Stimulated activated naive CD4-positive, alpha-beta T cell treated with Interleukin-2 at 50 U/mL for 16 hours (primary cell): ENCODE results near the gene RABEPK.
"Not testable (repeated sequence)": the region's sequence is repeated elsewhere in the genome, so short reads cannot be mapped to it uniquely, and the experiment has no call there.

Experiments used
- DNase-seq: peaks from one replicate; lab custom pipeline; 2025; lab: John Stamatoyannopoulos, UW

RABEPK gene, protein sequence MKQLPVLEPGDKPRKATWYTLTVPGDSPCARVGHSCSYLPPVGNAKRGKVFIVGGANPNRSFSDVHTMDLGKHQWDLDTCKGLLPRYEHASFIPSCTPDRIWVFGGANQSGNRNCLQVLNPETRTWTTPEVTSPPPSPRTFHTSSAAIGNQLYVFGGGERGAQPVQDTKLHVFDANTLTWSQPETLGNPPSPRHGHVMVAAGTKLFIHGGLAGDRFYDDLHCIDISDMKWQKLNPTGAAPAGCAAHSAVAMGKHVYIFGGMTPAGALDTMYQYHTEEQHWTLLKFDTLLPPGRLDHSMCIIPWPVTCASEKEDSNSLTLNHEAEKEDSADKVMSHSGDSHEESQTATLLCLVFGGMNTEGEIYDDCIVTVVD

DNA sequence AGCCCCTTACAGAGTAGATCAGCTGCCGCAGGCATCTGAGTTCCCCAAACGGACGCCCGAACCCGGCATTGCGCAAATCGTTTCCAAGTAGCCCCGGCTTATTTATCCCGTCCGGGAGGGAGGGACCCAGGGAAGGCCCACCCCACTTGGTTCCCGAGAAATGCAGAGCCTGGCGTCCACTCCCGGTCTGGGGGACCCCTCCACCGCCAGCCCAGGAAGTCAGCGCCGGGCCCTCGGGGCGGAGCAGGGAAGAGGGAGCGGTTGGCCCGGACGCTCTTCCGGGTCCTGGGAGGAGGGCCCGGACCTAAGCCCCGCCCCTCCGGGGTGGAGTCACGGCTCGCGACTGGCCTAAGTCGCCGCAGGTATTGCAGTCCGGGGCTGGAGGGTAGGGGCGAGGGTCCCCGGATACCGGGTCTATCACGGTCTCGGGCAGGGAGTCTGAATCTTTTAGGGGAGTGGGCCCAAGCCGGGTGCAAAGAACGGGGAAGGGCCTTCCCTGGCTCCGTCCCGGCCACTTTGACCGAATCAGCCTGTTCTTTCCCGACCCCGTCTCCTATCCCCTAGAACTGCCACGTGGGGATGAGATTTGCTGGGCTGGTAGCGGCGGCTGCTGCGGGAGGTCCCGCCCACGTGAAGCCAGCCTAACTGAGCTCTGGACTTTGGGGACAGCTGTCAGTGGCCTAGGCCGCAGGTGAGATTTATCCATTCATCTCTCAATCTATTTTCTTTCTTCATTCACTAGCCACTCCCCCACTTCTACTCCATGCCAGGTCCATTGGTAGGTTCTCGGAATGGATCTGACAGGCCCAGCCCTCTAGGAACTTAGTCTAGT is at the start of gene RABEPK:
Gene RABEPK, plus strand, starts transcription at position 327 of the 832 bp plus-strand sequence. CDS start 2,472 bp downstream, outside the sequence.
- DNase-seq, result peak; percentile 83

DNA sequence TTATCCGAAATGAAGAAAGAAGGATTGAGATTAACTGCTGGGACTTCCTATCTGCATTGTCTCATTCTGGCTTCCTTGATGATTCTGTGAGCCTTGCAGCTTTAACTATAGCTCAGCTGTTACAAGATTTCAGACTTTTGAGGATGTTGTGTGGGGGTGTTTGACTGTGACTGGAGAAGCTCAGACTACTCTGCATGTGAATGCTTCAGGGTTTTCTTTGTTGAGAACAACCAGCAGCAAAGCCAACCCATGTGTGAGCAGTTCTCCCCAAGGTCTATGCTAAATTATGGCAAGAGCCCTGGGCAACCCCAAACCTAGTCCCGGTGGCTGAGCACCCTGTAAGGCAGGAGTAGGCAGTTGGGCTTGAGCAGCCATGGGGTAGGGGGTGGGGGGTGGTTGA is 48.6 kb upstream of the RABEPK start:
- DNase-seq, result no peak

GRCh38 chr9:125153712-125154367 is 46.5 kb upstream of the RABEPK start:
- DNase-seq, result no peak

GRCh38 chr9:125156551-125156950 is 43.8 kb upstream of the RABEPK start:
- no peak for DNase-seq

- DNase-seq, result no peak
Measured at GRCh38 chr9:125160750-125161149, 39.6 kb upstream of the RABEPK start.

DNA sequence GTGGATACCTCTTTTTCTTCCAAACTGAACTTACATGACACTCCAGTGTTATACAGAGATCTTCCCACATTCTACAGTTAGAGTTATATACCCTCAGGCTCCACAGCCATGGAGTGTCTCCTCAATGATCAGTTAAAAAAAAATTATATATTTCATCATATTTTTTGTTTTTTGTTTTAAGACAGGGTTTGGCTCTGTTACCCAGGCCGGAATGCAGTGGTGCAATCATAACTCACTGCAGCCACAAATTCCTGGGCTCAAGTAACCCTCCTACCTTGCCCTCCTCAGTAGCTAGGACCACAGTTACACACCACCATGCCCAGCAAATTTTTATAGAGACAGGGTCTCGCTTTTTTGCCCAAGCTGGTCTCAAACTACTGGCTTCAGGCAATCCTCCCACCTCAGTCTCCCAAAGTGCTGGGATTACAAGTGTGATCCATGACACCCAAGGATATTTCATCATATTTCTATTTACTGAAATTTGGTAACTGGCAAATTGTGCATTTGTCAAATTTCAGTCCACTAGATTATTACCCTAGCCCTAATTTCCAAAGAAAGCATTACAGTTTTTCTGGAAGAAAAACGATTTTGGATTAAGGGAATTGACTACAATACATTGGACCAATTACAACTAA is 38.9 kb upstream of the RABEPK start:
- DNase-seq, result no peak

DNA sequence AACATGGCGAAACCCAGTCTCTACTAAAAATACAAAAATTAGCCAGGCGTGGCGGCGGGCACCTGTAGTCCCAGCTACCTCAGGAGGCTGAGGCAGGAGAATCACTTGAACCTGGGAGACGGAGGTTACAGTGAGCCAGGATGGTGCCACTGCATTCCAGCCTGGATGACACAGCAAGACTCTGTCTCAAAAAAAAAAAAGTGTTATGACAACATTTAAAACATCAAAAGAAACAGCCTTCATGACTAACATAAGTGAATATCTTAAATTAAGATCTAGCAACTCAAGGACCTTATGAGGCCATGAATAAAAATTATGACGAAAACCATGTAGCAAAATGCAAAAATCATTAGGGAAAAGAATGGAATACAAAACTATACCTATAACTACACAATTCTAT is 37.5 kb upstream of the RABEPK start:
- not testable (repeated sequence) for DNase-seq

DNA sequence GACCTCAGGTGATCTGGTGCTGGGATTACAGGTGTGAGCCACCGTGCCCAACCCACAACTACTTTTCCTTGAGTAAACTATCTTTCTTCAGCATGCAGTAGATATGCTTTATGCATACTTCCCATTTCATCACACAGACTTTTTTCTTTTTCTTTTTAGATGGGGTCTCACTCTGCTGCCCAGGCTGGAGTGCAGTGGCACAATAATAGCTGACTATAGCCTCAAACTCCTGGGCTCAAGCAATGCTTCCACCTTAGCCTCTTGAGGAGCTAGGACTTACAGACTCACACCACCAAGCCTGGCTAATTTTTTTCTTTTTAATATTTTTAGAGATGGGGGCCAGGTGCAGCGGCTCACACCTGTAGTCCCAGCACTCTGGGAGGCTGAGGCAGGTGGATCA is 33.6 kb upstream of the RABEPK start:
- no peak for DNase-seq

GRCh38 chr9:125169895-125170294 is 30.4 kb upstream of the RABEPK start:
- no peak for DNase-seq

DNA sequence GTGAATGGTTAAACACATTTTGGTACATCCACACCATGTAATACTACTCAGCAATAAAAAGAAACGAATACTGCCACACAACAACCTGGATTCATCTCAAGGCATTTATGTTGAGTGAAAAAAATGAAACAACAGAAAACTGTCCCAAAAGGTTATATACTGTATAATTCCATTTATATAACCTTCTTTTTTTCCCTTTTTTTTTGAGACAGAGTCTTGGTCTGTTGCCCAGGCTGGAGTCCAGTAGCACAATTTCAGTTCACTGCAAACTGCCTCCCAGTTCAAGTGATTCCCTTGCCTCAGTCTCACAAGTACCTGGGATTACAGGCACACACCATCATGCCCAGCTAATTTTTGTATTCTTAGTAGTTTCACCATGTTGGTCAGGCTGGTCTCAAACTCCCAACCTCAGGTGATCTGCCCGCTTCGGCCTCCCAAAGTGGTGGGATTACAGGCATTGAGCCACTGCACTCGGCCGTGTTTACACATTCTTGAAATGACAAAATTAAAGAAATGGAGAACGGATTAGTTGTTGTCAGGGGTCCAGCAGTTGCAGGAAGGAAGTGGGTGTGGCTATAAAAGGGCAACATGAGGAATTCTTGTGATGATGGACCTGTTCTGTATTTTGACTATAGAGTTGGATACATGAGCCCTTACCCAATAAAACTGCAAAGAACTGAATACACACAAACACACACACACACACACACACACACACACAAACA is 28.1 kb upstream of the RABEPK start:
- DNase-seq, result no peak

DNA sequence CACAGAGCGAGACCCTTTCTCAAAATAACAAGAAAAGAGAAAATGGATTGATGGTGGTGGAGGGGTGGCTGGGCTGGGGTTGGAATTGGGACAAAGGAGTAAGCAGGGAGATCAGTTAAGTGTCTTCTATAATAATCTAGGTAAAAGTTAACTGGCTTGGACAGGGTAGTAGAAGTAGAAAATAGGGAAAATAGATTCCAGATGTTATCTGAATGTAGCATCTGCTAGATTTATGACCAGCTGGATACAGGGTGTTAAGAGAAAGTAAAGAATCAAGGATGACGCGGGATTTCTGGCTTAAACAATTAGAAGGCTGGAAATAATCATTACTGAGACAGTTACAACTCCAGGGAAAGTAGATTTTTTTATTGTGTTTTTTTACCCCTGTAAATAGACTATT is 23.7 kb upstream of the RABEPK start:
- DNase-seq, result no peak

- no peak for DNase-seq
Measured at GRCh38 chr9:125177888-125178287, 22.5 kb upstream of the RABEPK start.

DNA sequence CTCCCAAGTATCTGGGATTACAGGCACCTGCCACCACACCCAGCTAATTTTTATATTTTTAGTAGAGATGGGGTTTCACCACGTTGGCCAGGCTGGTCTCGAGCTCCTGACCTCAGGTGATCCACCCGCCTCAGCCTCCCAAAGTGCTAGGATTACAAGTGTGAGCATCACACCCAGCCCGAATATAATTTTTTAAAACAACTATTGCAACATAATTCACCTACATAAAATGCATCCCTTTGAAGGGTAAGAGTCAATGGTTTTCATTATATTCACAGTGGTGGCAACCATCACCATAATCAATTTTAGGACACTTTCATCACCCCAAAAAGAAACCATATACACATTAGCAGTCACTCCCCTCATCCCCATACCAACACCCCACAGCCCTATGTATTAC is 20.6 kb upstream of the RABEPK start:
- DNase-seq, result not testable (repeated sequence)

- DNase-seq, result no peak
Measured at GRCh38 chr9:125180876-125181275, 19.5 kb upstream of the RABEPK start.

- DNase-seq, result not testable (repeated sequence)
Measured at GRCh38 chr9:125181756-125182155, 18.6 kb upstream of the RABEPK start.

GRCh38 chr9:125183054-125183453 is 17.3 kb upstream of the RABEPK start:
- DNase-seq, result no peak

DNA sequence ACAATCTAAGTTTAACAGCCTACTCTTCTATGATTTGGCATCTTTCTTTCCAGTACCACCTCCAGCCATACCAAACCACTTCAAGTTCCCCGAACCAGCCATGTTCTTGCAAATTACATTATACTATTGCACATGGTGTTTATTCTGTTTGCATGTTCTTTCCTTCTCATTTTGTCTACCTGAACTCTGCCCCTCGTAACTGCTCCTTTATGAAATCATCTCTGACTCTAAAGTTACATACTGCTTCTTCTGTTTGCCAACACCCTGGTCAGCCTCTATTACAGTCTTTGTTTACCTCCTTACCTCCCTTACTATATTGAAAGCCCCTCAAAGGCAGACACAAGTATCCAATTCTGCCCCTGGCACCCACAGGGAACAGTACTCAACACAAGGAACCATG is 16.8 kb upstream of the RABEPK start:
- DNase-seq, result no peak

DNA sequence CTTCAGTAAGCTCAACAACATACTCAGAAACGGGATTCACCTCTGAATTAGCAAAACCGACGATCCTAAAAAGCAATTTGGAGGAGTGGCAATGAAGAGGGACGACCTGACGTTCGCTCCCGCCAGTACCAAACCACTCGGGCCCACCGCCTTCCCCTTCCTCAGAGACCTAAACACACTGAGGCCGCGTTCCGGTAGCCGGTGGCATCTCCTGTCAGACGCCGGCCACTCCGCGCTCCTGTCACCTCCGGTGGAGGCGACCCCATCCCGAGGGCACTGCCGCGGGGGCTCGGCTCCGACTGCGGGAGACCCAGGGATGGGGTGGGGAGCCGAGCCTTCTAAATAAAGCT is 11.4 kb upstream of the RABEPK start:
- peak; percentile 9 for DNase-seq

DNA sequence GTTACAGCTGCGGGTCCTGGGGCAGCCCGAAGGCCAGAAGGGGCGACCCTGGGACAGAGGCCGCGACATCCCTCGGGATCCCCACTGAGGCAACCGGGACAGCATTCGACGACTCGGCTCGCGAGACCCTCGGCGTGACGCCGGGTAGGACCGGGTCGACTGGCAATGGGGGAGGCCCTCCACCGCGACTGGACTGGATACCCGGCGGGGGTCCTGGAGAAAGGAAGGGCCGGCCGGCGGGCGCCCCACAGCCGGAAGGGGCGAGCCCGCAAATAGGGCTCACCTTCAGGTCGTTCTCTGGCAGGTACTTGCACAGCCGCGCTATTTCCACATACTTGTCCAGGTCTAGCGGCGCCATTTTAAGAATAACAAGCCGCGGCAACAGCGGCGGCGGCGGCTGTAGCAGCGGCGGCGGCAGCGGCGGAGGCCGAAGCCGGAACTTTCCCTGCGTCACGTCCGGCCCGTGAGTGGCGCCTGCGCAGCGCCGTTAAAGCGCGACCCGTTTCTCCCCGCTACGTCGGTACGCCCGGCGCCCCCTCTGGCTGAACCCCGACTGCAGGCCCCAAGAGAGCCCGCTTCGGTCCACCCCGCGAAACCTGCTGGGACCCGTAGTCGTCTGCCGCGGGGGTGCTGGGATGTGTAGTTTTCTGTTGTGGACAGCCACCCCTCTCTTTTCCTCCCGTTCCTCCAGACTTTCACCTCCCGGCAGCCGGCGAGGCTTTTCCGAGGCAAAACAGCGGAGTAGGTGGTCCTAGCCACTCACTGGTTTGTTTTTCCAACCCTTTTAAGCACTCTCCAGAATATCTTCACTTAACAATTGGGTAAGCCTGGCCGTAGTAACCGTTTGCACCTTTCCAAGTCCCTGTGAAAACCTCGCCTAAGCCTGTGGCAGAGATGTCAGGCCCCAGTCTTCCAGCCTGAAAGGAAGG is 10.7 kb upstream of the RABEPK start, which contains the start of gene PPP6C:
Gene PPP6C, minus strand, starts transcription at position 443 of the 929 bp plus-strand sequence. Its CDS starts 85 bp downstream, at position 358.
- DNase-seq, result peak; percentile 98

- DNase-seq, result peak; percentile 2
Measured at GRCh38 chr9:125190361-125190801, 10.0 kb upstream of the RABEPK start.
